ENCODE results near the gene SCYGR7.

Gene SCYGR7

DNA sequence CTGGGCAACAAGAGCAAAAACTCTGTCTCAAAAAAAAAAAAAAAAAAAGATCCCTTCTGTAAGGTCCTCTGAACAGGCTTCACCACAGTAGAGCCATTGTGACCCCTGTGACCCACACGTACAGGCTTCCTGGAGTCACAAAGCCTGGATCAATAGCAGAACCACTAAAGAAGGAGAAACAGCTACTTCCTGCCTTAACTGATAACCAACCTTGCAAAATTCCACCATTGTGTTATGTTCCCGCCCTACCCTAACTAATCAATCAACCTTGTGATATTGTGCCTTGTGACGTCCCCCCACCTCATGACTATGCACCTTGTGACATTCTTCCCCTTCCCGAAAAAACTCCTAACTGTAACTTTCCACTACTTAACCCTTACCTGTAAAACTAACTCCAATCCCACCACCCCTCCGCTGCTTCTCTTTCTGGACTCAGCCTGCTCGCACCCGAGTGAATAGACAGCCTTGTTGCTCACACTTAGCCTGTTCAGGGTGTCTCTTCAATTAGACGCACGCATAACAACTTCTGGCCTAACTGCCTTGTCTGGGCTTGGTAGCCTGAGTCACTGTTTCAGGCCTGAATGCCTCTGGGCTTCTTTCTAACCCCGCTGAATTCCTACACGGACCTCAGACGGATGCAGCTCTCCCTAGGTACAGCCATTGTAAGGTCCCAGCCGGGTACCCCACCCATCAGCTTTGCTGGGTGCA is 31.4 kb downstream of the SCYGR7 start:
- TF ChIP-seq ZFX (IDR thresholded peaks at IDR 0.05; ENCODE audit: borderline replicate concordance) (no peak), CTCF (IDR thresholded peaks at IDR 0.05) (no peak)
- no peak overlapping the region for H3K27ac ChIP-seq

- H3K27ac ChIP-seq = no peak overlapping the region
- TF ChIP-seq ZFX (IDR thresholded peaks at IDR 0.05; ENCODE audit: borderline replicate concordance) (no peak), CTCF (IDR thresholded peaks at IDR 0.05) (no peak)
Observed at GRCh38 chr2:227761740-227762476, 33.8 kb downstream of the SCYGR7 start.

DNA sequence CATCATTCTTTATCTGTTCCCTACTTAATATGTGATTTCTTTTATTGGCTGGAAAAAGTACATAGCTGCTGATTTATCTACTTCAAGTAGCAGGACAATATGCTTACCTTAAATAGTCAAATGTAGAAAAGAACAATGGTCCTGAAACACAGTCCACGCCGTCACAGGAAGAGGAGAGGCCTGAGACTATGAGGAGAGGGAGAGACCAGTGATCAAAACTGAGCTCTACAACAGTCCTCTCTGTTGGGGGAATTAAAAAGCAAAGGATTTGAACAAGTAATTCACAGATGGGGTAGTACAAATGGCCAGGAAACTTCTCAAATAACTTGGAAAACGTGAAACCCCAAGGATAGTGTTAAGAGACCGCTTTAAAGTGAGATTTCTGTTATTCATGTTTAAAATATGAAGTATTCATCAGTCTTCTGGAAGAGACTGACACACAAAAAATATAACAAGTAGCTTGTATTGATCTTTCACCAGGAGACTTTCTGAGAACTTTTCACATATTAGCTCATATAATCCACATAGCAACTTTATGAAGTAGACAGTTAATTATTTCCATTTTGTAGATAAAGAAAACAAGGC is 37.7 kb downstream of the SCYGR7 start:
- H3K27ac ChIP-seq = no peak overlapping the region
- TF ChIP-seq CTCF (IDR thresholded peaks at IDR 0.05) (no peak), ZFX (IDR thresholded peaks at IDR 0.05; ENCODE audit: borderline replicate concordance) (no peak)

DNA sequence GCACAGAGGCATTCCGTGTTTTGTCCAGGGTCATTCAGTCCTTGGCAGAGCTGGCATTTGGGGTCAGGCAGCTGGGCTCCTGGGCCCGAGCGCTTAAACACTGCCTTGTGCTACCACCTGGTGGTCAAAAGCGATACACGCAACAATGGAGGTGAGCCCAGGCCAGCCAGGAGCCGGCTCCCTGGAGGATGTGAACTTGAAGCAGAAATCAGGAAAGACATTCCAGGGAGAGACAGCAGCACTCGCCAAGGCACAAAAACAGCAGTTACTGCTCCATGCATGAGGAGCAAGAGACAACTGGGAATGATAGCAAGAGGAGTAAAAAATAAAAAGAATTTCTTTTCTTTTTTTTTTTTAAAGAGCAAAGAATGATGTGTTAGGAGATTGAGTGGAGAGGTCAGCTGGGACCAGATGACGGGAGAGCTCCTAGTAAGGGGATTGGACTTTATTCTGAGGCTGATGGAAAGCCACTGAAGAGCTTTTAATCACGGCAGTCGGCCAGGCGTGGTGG is 38.3 kb downstream of the SCYGR7 start:
- TF ChIP-seq CTCF (IDR thresholded peaks at IDR 0.05) = peak; percentile 85
- no peak for TF ChIP-seq ZFX (IDR thresholded peaks at IDR 0.05; ENCODE audit: borderline replicate concordance)
- H3K27ac ChIP-seq = no peak overlapping the region

GRCh38 chr2:227767830-227768229 is 39.7 kb downstream of the SCYGR7 start:
- TF ChIP-seq CTCF (IDR thresholded peaks at IDR 0.05) (no peak), ZFX (IDR thresholded peaks at IDR 0.05; ENCODE audit: borderline replicate concordance) (no peak)
- no peak overlapping the region for H3K27ac ChIP-seq

GRCh38 chr2:227772197-227772661 is 44.1 kb downstream of the SCYGR7 start:
- no peak overlapping the region for H3K27ac ChIP-seq
- TF ChIP-seq CTCF (IDR thresholded peaks at IDR 0.05) (no peak), ZFX (IDR thresholded peaks at IDR 0.05; ENCODE audit: borderline replicate concordance) (no peak)

All from 22Rv1 (cell line).